HepG2 (cell line): ENCODE data around the gene COBLL1.

ENCODE experiments used
- KDM5A ChIP-seq: fragments of 200-600 bp; sonication (generic); IDR thresholded peaks from 2 replicates; pipeline ENCODE4 v1.7.0; 2018; ENCODE audit warnings: antibody characterized with exemption, mild to moderate bottlenecking, low read length, borderline replicate concordance
- PRDM15 ChIP-seq: sonication (generic); formaldehyde crosslinking; IDR thresholded peaks from 2 replicates; pipeline ENCODE4 v1.4.0; 2020; ENCODE audit warnings: missing genetic modification reagents
- ZBTB34 ChIP-seq: sonication (generic); formaldehyde crosslinking; IDR thresholded peaks from 2 replicates; pipeline ENCODE4 v1.8.0; 2022; ENCODE audit warnings: mild to moderate bottlenecking, missing genetic modification reagents
- ZNF280B ChIP-seq: sonication (generic); formaldehyde crosslinking; IDR thresholded peaks from 2 replicates; pipeline ENCODE4 v1.5.0; 2020; ENCODE audit warnings: missing genetic modification reagents, mild to moderate bottlenecking, borderline replicate concordance

GRCh38 chr2:164761737-164762460 lies 79.7 kb downstream of the COBLL1 start:
- no peak for TF ChIP-seq ZNF280B
- no peak for TF ChIP-seq KDM5A
- no peak for TF ChIP-seq ZBTB34
- no peak for TF ChIP-seq PRDM15 (CRISPR knock-in tag)
